ENCODE data around the gene PLCB4. TPM values are rescaled to one million over a fixed set of nuclear protein-coding genes. Genes with fewer than 3 reads are reported as not detected.

Gene PLCB4
- total RNA-seq, 1 experiment from 2014 or later = 12.9 TPM

DNA sequence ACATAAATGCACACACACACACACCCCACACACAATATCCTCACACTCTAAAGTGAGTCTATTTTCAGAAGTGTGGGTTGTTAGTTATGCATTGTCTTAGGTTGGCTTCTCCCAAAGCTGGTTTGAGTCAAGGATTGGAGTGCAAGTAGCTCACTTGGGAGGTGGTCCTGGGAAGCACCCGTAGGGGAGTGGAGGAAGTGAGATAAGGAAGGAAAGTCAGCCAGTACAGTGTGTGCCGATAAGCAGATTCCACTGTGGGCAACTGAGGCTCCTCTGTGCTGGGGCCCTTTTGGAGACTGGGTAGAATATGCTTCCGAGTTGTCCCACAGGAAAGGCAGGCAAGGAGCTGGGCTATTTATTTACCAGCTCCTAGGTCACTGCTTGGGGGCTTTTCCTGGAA, 67.2 kb downstream of the PLCB4 start:
- CTCF ChIA-PET = interaction anchor here (1.0 kb wide), 1 partner anchor 10 kb away, joined by 3 read pairs; no protein-coding TSS in a partner anchor
- Mint-ChIP-seq H3K27me3 (ENCODE audit: unreplicated experiment) (no peaks in the 10 kb centered on the region), H3K9me3 (ENCODE audit: low read depth, unreplicated experiment) (peaks cover 5% of the 10 kb centered on the region), H3K27ac (ENCODE audit: unreplicated experiment) (no peak overlapping the region), H3K4me3 (ENCODE audit: low read depth, unreplicated experiment) (no peak overlapping the region), H3K4me1 (ENCODE audit: low read depth, unreplicated experiment) (no peaks in the 10 kb centered on the region), H3K36me3 (ENCODE audit: insufficient read depth, unreplicated experiment) (no peaks in the 10 kb centered on the region)
- TF ChIP-seq, protein P1, sequence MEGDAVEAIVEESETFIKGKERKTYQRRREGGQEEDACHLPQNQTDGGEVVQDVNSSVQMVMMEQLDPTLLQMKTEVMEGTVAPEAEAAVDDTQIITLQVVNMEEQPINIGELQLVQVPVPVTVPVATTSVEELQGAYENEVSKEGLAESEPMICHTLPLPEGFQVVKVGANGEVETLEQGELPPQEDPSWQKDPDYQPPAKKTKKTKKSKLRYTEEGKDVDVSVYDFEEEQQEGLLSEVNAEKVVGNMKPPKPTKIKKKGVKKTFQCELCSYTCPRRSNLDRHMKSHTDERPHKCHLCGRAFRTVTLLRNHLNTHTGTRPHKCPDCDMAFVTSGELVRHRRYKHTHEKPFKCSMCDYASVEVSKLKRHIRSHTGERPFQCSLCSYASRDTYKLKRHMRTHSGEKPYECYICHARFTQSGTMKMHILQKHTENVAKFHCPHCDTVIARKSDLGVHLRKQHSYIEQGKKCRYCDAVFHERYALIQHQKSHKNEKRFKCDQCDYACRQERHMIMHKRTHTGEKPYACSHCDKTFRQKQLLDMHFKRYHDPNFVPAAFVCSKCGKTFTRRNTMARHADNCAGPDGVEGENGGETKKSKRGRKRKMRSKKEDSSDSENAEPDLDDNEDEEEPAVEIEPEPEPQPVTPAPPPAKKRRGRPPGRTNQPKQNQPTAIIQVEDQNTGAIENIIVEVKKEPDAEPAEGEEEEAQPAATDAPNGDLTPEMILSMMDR (IDR thresholded peaks at IDR 0.05; ENCODE audit: unreplicated experiment) = no peak
- BruUV-seq (replicated peaks) = no TSS peak
- DNase-seq = no peak
- intact Hi-C loops (cut with micrococcal nuclease; ENCODE audit: unreplicated experiment) = no loop called here

DNA sequence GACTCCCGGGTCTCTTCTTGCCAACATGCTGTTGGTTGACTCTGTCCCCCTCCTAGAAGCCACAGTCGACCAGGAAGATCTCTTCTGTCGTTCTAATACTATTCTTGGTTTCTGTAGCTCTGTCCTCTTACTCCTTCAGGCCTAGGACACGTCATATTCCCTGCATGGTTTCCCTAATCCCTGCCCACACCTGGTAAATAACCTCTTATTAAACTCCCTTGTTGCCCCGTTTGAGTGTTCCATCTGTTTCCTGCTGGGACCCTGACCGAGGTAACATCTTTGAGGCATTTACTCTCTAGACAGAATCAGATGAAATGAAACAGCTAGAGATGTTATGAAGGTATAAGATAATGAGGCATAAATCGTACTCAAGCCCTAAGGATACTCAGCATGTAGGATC, 68.1 kb downstream of the PLCB4 start:
- CTCF ChIA-PET = no interaction called here
- H3K36me3 Mint-ChIP-seq (ENCODE audit: insufficient read depth, unreplicated experiment) = no peaks in the 10 kb centered on the region
- no TSS peak for BruUV-seq (replicated peaks)
- H3K4me3 Mint-ChIP-seq (ENCODE audit: low read depth, unreplicated experiment) = no peak overlapping the region
- no peaks in the 10 kb centered on the region for H3K27me3 Mint-ChIP-seq (ENCODE audit: unreplicated experiment)
- no peak for DNase-seq
- no peaks in the 10 kb centered on the region for H3K4me1 Mint-ChIP-seq (ENCODE audit: low read depth, unreplicated experiment)
- intact Hi-C loops (cut with micrococcal nuclease; ENCODE audit: unreplicated experiment) = no loop called here
- peaks cover 5% of the 10 kb centered on the region for H3K9me3 Mint-ChIP-seq (ENCODE audit: low read depth, unreplicated experiment)
- no peak overlapping the region for H3K27ac Mint-ChIP-seq (ENCODE audit: unreplicated experiment)
- TF ChIP-seq, protein P1 (IDR thresholded peaks at IDR 0.05; ENCODE audit: unreplicated experiment) = no peak

- H3K9me3 Mint-ChIP-seq (ENCODE audit: low read depth, unreplicated experiment) = peaks cover 5% of the 10 kb centered on the region
- TF ChIP-seq, protein P1 (IDR thresholded peaks at IDR 0.05; ENCODE audit: unreplicated experiment) = no peak
- no peaks in the 10 kb centered on the region for H3K36me3 Mint-ChIP-seq (ENCODE audit: insufficient read depth, unreplicated experiment)
- CTCF ChIA-PET = no interaction called here
- intact Hi-C loops (cut with micrococcal nuclease; ENCODE audit: unreplicated experiment) = no loop called here
- no peaks in the 10 kb centered on the region for H3K27me3 Mint-ChIP-seq (ENCODE audit: unreplicated experiment)
- no peak overlapping the region for H3K4me3 Mint-ChIP-seq (ENCODE audit: low read depth, unreplicated experiment)
- no peak overlapping the region for H3K27ac Mint-ChIP-seq (ENCODE audit: unreplicated experiment)
- BruUV-seq (replicated peaks) = no TSS peak
- DNase-seq = no peak
- no peaks in the 10 kb centered on the region for H3K4me1 Mint-ChIP-seq (ENCODE audit: low read depth, unreplicated experiment)
Observed at GRCh38 chr20:9139106-9139833, 70.4 kb downstream of the PLCB4 start.

DNA sequence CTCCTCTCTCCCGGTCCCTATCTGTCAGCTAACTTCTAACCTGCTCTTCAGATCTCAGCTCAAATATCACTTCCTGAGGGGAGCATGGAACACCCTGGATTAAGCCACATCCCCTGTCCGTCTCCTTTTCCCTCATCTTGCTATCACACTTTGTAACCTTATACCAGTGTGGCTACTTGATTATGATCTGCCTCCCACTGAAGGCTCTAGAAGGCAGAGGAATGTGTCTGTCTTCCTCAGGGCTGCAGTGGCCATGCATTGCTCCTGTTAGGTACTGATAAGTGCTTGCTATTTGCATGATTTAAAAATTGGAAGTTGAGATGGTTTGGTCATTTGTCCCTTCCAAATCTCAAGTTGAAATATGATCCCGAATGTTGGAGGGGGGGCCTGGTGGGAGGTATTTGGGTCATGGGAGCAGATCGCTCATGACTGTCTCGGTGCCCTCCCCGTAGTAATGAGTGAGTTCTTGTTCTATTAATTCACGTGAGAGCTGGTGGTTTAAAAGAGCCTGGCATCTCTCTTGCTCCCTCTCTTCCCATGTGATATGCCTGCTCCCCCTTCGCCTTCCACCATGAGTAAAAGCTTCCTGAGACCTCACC, 71.4 kb downstream of the PLCB4 start:
- no TSS peak for BruUV-seq (replicated peaks)
- TF ChIP-seq, protein P1 (IDR thresholded peaks at IDR 0.05; ENCODE audit: unreplicated experiment) = no peak
- no peak for DNase-seq
- no peak overlapping the region for H3K27ac Mint-ChIP-seq (ENCODE audit: unreplicated experiment)
- no peaks in the 10 kb centered on the region for H3K36me3 Mint-ChIP-seq (ENCODE audit: insufficient read depth, unreplicated experiment)
- H3K4me1 Mint-ChIP-seq (ENCODE audit: low read depth, unreplicated experiment) = no peaks in the 10 kb centered on the region
- CTCF ChIA-PET = no interaction called here
- H3K4me3 Mint-ChIP-seq (ENCODE audit: low read depth, unreplicated experiment) = no peak overlapping the region
- H3K27me3 Mint-ChIP-seq (ENCODE audit: unreplicated experiment) = no peaks in the 10 kb centered on the region
- intact Hi-C loops (cut with micrococcal nuclease; ENCODE audit: unreplicated experiment) = no loop called here
- H3K9me3 Mint-ChIP-seq (ENCODE audit: low read depth, unreplicated experiment) = peaks cover 5% of the 10 kb centered on the region
